SK-N-MC (cell line): ENCODE measurements around the gene BRMS1L.

Source experiments
- DNase-seq: peaks from one replicate; pipeline ENCODE4 v3.0.0-alpha.2; 2011; ENCODE audit warnings: low read depth, low spot score
- H3K27ac ChIP-seq: fragments of 200-600 bp; sonication (generic); 2 replicates; pipeline ENCODE4 v1.5.1; 2016; ENCODE audit warnings: mixed run types
- H3K36me3 ChIP-seq: fragments of 200-600 bp; sonication (generic); 2 replicates; pipeline ENCODE4 v1.6.1; 2017; ENCODE audit warnings: antibody characterized with exemption, low read length, mixed read lengths; ENCODE audit not compliant: insufficient read depth
- H3K4me3 ChIP-seq: fragments of 200-600 bp; sonication (generic); 2 replicates; pipeline ENCODE4 v1.5.1; 2016
- H3K9ac ChIP-seq: fragments of 200-600 bp; sonication (generic); 2 replicates; pipeline ENCODE4 v1.8.0; 2017; ENCODE audit warnings: mixed run types, mixed read lengths; ENCODE audit not compliant: insufficient read length
- H3K9me3 ChIP-seq: fragments of 200-600 bp; sonication (generic); 2 replicates; pipeline ENCODE4 v1.6.1; 2017; ENCODE audit warnings: low read depth, mild to moderate bottlenecking, antibody characterized with exemption, low read length, moderate library complexity, mixed read lengths
- EZH2 ChIP-seq: fragments of 200-600 bp; sonication (generic); IDR thresholded peaks from one replicate; pipeline ENCODE4 v1.6.1; 2017; ENCODE audit warnings: antibody characterized with exemption
- FOXP2 ChIP-seq: optimal IDR thresholded peaks from 2 replicates; pipeline ENCODE3; 2011; ENCODE audit warnings: mild to moderate bottlenecking, moderate library complexity; ENCODE audit not compliant: insufficient read depth; ENCODE audit errors: extremely low read length, control extremely low read depth
- POLR2AphosphoS5 ChIP-seq: IDR thresholded peaks from 2 replicates; pipeline ENCODE4 v1.6.1; 2012; ENCODE audit warnings: mild to moderate bottlenecking, low read depth, low read length, borderline replicate concordance

The BRMS1L gene

GRCh38 chr14:35890308-35890707 is 64.2 kb downstream of the BRMS1L start:
- Histone ChIP-seq H3K9me3 (no peaks in the 10 kb centered on the region), H3K9ac (no peak overlapping the region), H3K27ac (no peak overlapping the region), H3K4me3 (no peak overlapping the region), H3K36me3 (no peaks in the 10 kb centered on the region)
- no peak for DNase-seq
- no peak for TF ChIP-seq EZH2
- TF ChIP-seq FOXP2, result no peak
- TF ChIP-seq POLR2AphosphoS5, result no peak

- H3K9ac ChIP-seq, result no peak overlapping the region
- TF ChIP-seq EZH2 (no peak), POLR2AphosphoS5 (no peak), FOXP2 (no peak)
- H3K36me3 ChIP-seq, result no peaks in the 10 kb centered on the region
- H3K27ac ChIP-seq, result no peak overlapping the region
- no peak for DNase-seq
- H3K4me3 ChIP-seq, result no peak overlapping the region
- no peaks in the 10 kb centered on the region; the same call in 1 of the 2 replicates for H3K9me3 ChIP-seq
These were observed 69.1 kb downstream of the BRMS1L start for GRCh38 chr14:35895256-35895655.

- Histone ChIP-seq H3K27ac (no peak overlapping the region), H3K36me3 (no peaks in the 10 kb centered on the region), H3K9ac (no peak overlapping the region), H3K4me3 (no peak overlapping the region), H3K9me3 (no peaks in the 10 kb centered on the region; the same call in 1 of the 2 replicates)
- DNase-seq, result no peak
- TF ChIP-seq EZH2 (no peak), FOXP2 (no peak), POLR2AphosphoS5 (no peak)
These were observed 71.5 kb downstream of the BRMS1L start for GRCh38 chr14:35897616-35898111.

DNA sequence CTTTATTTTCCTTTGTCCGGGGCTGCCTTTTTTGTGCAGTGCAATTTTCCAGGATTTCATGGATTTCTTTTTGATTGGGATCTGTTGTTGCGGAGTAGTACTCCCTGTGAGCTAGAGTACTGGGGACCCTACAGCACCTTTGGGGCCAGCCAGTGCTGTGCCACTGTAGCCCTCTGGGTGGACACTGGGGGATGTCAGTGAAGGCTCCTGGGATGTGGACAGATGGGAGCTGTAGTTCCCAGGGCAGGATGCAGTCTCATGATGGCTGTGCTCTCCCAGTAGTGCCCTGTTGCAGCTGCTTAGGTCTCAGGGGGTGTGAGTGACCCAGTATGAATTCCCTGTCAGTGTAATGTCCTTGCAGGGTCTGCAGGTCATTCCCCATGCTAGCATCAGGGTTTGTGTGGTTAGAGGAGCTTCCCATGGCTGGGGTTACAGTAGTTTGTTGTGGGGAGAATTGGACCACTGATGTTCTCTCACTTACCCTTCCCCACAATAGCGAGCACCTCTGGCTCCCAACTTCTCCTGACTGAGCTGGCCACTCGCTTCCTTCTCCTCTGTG is 72.2 kb downstream of the BRMS1L start:
- Histone ChIP-seq H3K27ac (no peak overlapping the region), H3K4me3 (no peak overlapping the region), H3K9me3 (no peaks in the 10 kb centered on the region; the same call in 1 of the 2 replicates), H3K36me3 (no peaks in the 10 kb centered on the region), H3K9ac (no peak overlapping the region)
- no peak for DNase-seq
- TF ChIP-seq POLR2AphosphoS5 (no peak), EZH2 (no peak), FOXP2 (no peak)

- Histone ChIP-seq H3K9me3 (no peaks in the 10 kb centered on the region; the same call in 1 of the 2 replicates), H3K9ac (no peak overlapping the region), H3K27ac (no peak overlapping the region), H3K36me3 (no peaks in the 10 kb centered on the region), H3K4me3 (no peak overlapping the region)
- DNase-seq, result no peak
- TF ChIP-seq FOXP2 (no peak), POLR2AphosphoS5 (no peak), EZH2 (no peak)
These were observed 74.6 kb downstream of the BRMS1L start for GRCh38 chr14:35900741-35901140.

- TF ChIP-seq POLR2AphosphoS5, result no peak
- TF ChIP-seq FOXP2, result no peak
- TF ChIP-seq EZH2, result no peak
These were observed 83.5 kb downstream of the BRMS1L start for GRCh38 chr14:35909665-35910064.

DNA sequence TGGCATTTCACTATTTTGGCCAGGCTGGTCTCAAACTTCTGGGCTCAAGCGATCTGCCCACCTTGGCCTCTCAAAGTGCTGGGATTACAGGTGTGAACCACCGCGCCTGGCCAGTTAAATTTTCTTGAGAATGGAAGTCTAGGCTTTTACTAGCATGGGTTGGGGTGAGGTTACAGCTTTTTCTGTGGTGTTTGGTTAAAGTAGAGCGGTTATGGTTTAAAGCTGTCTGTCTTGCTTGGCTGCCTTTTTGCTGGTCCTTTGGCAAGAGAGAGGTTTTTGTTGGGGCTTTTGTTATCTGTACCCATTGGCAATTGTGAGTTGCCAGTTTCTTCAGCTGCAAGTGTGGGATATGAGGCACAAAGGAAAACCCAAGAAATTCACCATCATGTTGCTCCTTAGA is 84.1 kb downstream of the BRMS1L start:
- TF ChIP-seq FOXP2, result no peak
- no peak for TF ChIP-seq POLR2AphosphoS5
- TF ChIP-seq EZH2, result no peak
- H3K9ac ChIP-seq, result no peak overlapping the region
- no peaks in the 10 kb centered on the region for H3K36me3 ChIP-seq
- H3K27ac ChIP-seq, result no peak overlapping the region
- DNase-seq, result no peak
- no peak overlapping the region for H3K4me3 ChIP-seq
- no peaks in the 10 kb centered on the region for H3K9me3 ChIP-seq

More at GRCh38 chr14:35909665-35910064, 83.5 kb downstream of the BRMS1L start:
- Histone ChIP-seq H3K27ac (no peak overlapping the region), H3K9me3 (no peaks in the 10 kb centered on the region), H3K4me3 (no peak overlapping the region), H3K36me3 (no peaks in the 10 kb centered on the region), H3K9ac (no peak overlapping the region)
- no peak for DNase-seq

GRCh38 chr14:35911097-35911496 is 85.0 kb downstream of the BRMS1L start:
- Histone ChIP-seq H3K9me3 (no peaks in the 10 kb centered on the region), H3K4me3 (no peak overlapping the region), H3K9ac (no peak overlapping the region), H3K27ac (no peak overlapping the region), H3K36me3 (no peaks in the 10 kb centered on the region)
- TF ChIP-seq FOXP2, result no peak
- TF ChIP-seq EZH2, result no peak
- no peak for TF ChIP-seq POLR2AphosphoS5
- no peak for DNase-seq

GRCh38 chr14:35915185-35915584 is 89.0 kb downstream of the BRMS1L start:
- TF ChIP-seq POLR2AphosphoS5 (no peak), EZH2 (no peak), FOXP2 (no peak)
- DNase-seq, result no peak

More at GRCh38 chr14:35915185-35915584, 89.0 kb downstream of the BRMS1L start:
- H3K9me3 ChIP-seq, result no peaks in the 10 kb centered on the region
- no peaks in the 10 kb centered on the region for H3K36me3 ChIP-seq
- H3K4me3 ChIP-seq, result no peak overlapping the region
- no peak overlapping the region for H3K27ac ChIP-seq
- no peak overlapping the region for H3K9ac ChIP-seq
